Smooth muscle cell (in vitro differentiated cells): ENCODE results near the gene RPL13. TPM values are rescaled to one million over a fixed set of nuclear protein-coding genes. Genes with fewer than 3 reads are reported as not detected.

Experiments used
- DNase-seq: peaks from one replicate; lab custom pipeline; 2025; ENCODE audit not compliant: unreplicated experiment; lab: John Stamatoyannopoulos, UW
- H2AFZ ChIP-seq: fragments of 200-600 bp; sonication (generic); 2 replicates; pipeline ENCODE4 v1.6.0; 2016; ENCODE audit warnings: antibody characterized with exemption, low read depth, mild to moderate bottlenecking
- H3F3A ChIP-seq: fragments of 200-600 bp; sonication (generic); 2 replicates; pipeline ENCODE4 v1.6.0; 2017; ENCODE audit warnings: antibody characterized with exemption, low read depth
- H3K27ac ChIP-seq: fragments of 200-600 bp; sonication (generic); 2 replicates; pipeline ENCODE4 v1.5.1; 2016; ENCODE audit warnings: low read depth, mild to moderate bottlenecking
- H3K27me3 ChIP-seq: fragments of 200-600 bp; sonication (generic); 2 replicates; pipeline ENCODE4 v1.6.1; 2016; ENCODE audit warnings: low read depth, mild to moderate bottlenecking
- H3K36me3 ChIP-seq: fragments of 200-600 bp; sonication (generic); 2 replicates; pipeline ENCODE4 v1.5.1; 2016; ENCODE audit warnings: low read depth
- H3K4me1 ChIP-seq: fragments of 200-600 bp; sonication (generic); 2 replicates; pipeline ENCODE4 v1.5.1; 2016; ENCODE audit warnings: low read depth
- H3K4me2 ChIP-seq: fragments of 200-600 bp; sonication (generic); 2 replicates; pipeline ENCODE4 v1.6.0; 2016; ENCODE audit warnings: mild to moderate bottlenecking
- H3K4me3 ChIP-seq: fragments of 200-600 bp; sonication (generic); 2 replicates; pipeline ENCODE4 v1.5.1; 2016; ENCODE audit warnings: mild to moderate bottlenecking
- H3K79me2 ChIP-seq: fragments of 200-600 bp; sonication (generic); 2 replicates; pipeline ENCODE4 v1.6.0; 2016; ENCODE audit warnings: low read depth, mild to moderate bottlenecking
- H3K9ac ChIP-seq: fragments of 200-600 bp; sonication (generic); 2 replicates; pipeline ENCODE4 v1.6.0; 2016; ENCODE audit warnings: low read depth
- H3K9me3 ChIP-seq: fragments of 200-600 bp; sonication (generic); replicated peaks from 2 replicates; pipeline ENCODE4 v1.5.1; 2016; ENCODE audit warnings: low read depth
- H4K20me1 ChIP-seq: fragments of 200-600 bp; sonication (generic); 2 replicates; pipeline ENCODE4 v1.6.0; 2016; ENCODE audit warnings: low read depth
- WGBS: methylation state at CpG from one replicate; pipeline ENCODE4 v1.1.7; 2016; ENCODE audit warnings: low lambda C conversion rate; 5-methylcytosine and 5-hydroxymethylcytosine counted together
- polyA plus RNA-seq: library from polyadenylated mRNA; unstranded; fragments of >200 nt; fragmentation: Nextera tagmentation; extraction: Ambion mirVana; gene quantifications from 2 replicates; pipeline ENCODE4 v1.2.1, GENCODE V29; 2016
- total RNA-seq: library from RNA; depleted of rRNA; stranded (reverse); fragments of >200 nt; gene quantifications from 2 replicates; pipeline ENCODE4 v1.2.3, GENCODE V29; 2014
- TF ChIP-seq, protein P1 (sequence below): fragments of 200-600 bp; sonication (generic); IDR thresholded peaks from 2 replicates; pipeline ENCODE4 v1.5.1; 2017; ENCODE audit warnings: borderline replicate concordance, mild to moderate bottlenecking, antibody characterized with exemption; ENCODE audit not compliant: insufficient read depth, poor library complexity, severe bottlenecking

The RPL13 gene
- total and polyA plus RNA-seq, 2 experiments from 2014 or later, result 1,063 to 3,917 TPM

DNA sequence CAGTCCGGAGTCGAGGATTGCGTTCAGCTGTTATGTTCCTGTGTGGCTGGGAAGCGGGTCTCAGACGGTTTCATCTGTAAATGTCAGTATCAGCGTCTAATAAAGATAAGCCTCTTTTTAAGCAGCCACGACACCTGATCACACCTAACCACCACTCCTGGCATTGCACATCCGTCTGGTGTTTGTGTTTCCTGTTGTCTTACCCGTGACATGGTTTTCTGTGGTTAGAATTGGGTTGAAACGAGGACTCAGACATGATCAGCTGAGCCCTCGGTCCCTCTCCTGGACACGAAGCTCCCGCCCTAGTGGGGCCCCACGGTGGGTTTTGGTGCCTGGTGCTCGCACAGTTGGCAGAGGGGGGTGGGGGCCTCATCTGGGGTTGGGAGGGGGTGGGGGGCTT, 33.4 kb downstream of the RPL13 start:
- Histone ChIP-seq H3F3A (no peaks in the 10 kb centered on the region), H4K20me1 (no peaks in the 10 kb centered on the region), H3K27me3 (no peaks in the 10 kb centered on the region), H3K9ac (no peak overlapping the region), H3K27ac (no peak overlapping the region), H3K36me3 (no peaks in the 10 kb centered on the region), H2AFZ (no peak overlapping the region), H3K4me1 (no peaks in the 10 kb centered on the region), H3K79me2 (no peaks in the 10 kb centered on the region), H3K9me3 (no peaks in the 10 kb centered on the region), H3K4me3 (no peak overlapping the region), H3K4me2 (no peak overlapping the region)
- DNase-seq, result no peak
- 94% methylated on average over 15 of the region's 15 CpGs for WGBS
- TF ChIP-seq, protein P1, sequence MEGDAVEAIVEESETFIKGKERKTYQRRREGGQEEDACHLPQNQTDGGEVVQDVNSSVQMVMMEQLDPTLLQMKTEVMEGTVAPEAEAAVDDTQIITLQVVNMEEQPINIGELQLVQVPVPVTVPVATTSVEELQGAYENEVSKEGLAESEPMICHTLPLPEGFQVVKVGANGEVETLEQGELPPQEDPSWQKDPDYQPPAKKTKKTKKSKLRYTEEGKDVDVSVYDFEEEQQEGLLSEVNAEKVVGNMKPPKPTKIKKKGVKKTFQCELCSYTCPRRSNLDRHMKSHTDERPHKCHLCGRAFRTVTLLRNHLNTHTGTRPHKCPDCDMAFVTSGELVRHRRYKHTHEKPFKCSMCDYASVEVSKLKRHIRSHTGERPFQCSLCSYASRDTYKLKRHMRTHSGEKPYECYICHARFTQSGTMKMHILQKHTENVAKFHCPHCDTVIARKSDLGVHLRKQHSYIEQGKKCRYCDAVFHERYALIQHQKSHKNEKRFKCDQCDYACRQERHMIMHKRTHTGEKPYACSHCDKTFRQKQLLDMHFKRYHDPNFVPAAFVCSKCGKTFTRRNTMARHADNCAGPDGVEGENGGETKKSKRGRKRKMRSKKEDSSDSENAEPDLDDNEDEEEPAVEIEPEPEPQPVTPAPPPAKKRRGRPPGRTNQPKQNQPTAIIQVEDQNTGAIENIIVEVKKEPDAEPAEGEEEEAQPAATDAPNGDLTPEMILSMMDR, result no peak

DNA sequence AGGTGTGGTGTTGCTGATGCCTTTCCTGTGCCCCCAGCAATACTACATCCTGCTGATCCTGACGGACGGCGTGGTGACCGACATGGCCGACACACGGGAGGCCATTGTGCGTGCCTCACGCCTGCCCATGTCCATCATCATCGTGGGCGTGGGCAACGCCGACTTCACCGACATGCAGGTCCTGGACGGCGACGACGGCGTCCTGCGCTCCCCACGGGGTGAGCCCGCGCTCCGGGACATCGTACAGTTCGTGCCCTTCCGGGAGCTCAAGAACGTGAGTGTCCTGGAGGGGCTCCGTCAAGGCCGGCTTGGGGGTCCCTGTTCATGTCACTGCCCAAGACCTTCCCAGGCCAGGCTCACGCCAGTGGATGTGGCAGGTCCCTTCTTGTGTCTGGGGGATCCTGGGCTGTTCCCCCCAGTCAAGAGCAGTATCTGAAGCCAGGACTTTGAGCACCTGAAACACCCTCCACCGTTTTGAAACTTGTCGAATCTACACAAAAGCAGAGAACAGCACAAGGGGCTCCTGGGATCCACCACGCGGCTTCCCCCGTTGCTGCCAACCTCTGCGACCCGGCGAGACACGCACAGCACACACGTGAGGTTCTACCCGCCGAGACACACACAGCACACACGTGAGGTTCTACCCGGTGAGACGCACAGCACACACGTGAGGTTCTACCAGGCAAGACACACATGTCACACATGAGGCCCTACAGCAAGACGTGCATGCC, 35.0 kb downstream of the RPL13 start:
- H3K4me1 ChIP-seq, result no peaks in the 10 kb centered on the region
- no peak overlapping the region for H3K4me2 ChIP-seq
- DNase-seq, result no peak
- H3K36me3 ChIP-seq, result no peaks in the 10 kb centered on the region
- H3K27ac ChIP-seq, result no peak overlapping the region
- no peaks in the 10 kb centered on the region for H3F3A ChIP-seq
- H3K9me3 ChIP-seq, result no peaks in the 10 kb centered on the region
- no peak overlapping the region for H3K9ac ChIP-seq
- no peaks in the 10 kb centered on the region for H3K79me2 ChIP-seq
- no peak overlapping the region for H2AFZ ChIP-seq
- WGBS, result 95% methylated on average over 47 of the region's 47 CpGs
- TF ChIP-seq, protein P1, result no peak
- H3K4me3 ChIP-seq, result no peak overlapping the region
- no peaks in the 10 kb centered on the region for H3K27me3 ChIP-seq
- no peaks in the 10 kb centered on the region for H4K20me1 ChIP-seq

DNA sequence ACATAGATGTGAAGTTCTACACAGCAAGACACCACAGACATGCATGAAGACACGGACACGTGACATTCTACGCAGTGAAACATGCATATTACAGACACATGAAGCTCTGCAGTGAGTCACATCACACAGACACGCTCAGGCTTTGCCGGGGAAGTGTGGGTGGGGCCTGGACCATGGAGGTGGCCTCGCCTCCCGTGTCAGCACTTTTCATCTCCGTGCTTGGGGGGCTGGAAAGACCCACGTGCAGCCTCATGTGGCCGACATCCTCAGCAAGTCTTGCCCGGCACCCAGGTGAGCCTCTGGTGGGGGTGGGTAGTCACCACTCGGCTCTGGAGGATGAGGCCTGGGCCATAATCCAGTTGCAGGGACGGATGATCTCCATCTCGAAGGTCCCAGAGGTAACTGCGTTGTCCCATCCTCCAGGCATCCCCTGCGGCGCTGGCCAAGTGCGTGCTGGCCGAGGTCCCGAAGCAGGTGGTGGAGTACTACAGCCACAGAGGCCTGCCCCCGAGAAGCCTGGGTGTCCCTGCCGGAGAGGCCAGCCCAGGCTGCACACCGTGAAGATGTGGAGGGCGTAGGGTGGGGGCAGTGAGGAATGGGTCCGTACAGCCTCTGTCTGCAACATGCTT, 35.7 kb downstream of the RPL13 start:
- no peaks in the 10 kb centered on the region for H4K20me1 ChIP-seq
- TF ChIP-seq, protein P1, result no peak
- H3K4me3 ChIP-seq, result no peak overlapping the region
- no peaks in the 10 kb centered on the region for H3K9me3 ChIP-seq
- H3K27ac ChIP-seq, result no peak overlapping the region
- no peaks in the 10 kb centered on the region for H3K36me3 ChIP-seq
- no peaks in the 10 kb centered on the region for H3K4me1 ChIP-seq
- H3F3A ChIP-seq, result no peaks in the 10 kb centered on the region
- no peak overlapping the region for H2AFZ ChIP-seq
- H3K4me2 ChIP-seq, result no peak overlapping the region
- H3K27me3 ChIP-seq, result no peaks in the 10 kb centered on the region
- 87% methylated on average over 25 of the region's 25 CpGs for WGBS
- H3K9ac ChIP-seq, result no peak overlapping the region
- no peak for DNase-seq
- no peaks in the 10 kb centered on the region for H3K79me2 ChIP-seq
